HG02870 (cell line): ENCODE measurements around the gene HABP2.

Source experiments
- ATAC-seq: cut with Tn5 transposase; IDR thresholded peaks from one replicate; pipeline ENCODE4 v1.9.1; 2021; ENCODE audit warnings: mild to moderate bottlenecking, moderate library complexity; ENCODE audit not compliant: unreplicated experiment

HABP2 gene

GRCh38 chr10:113555751-113556150 lies 2.9 kb downstream of the HABP2 start:
- no peak for ATAC-seq

- no peak for ATAC-seq
Measured at GRCh38 chr10:113557424-113557862, 4.6 kb downstream of the HABP2 start.

- ATAC-seq: no peak
Measured at GRCh38 chr10:113557903-113558321, 5.1 kb downstream of the HABP2 start.

- no peak for ATAC-seq
Measured at GRCh38 chr10:113560071-113560470, 7.2 kb downstream of the HABP2 start.

GRCh38 chr10:113561214-113561613 lies 8.4 kb downstream of the HABP2 start:
- no peak for ATAC-seq

GRCh38 chr10:113562069-113562468 lies 9.2 kb downstream of the HABP2 start:
- ATAC-seq: no peak

- ATAC-seq: no peak
Measured at GRCh38 chr10:113562704-113563103, 9.9 kb downstream of the HABP2 start.

- ATAC-seq: peak; percentile 96
Measured at GRCh38 chr10:113563306-113564088, 10.6 kb downstream of the HABP2 start.

- ATAC-seq: no peak
Measured at GRCh38 chr10:113565364-113565763, 12.5 kb downstream of the HABP2 start.

- no peak for ATAC-seq
Measured at GRCh38 chr10:113566888-113567287, 14.0 kb downstream of the HABP2 start.

- ATAC-seq: no peak
Measured at GRCh38 chr10:113569576-113569975, 16.7 kb downstream of the HABP2 start.

- ATAC-seq: no peak
Measured at GRCh38 chr10:113572520-113573290, 19.9 kb downstream of the HABP2 start.

- no peak for ATAC-seq
Measured at GRCh38 chr10:113573368-113573767, 20.5 kb downstream of the HABP2 start.

- ATAC-seq: no peak
Measured at GRCh38 chr10:113576852-113577251, 24.0 kb downstream of the HABP2 start.

- no peak for ATAC-seq
Measured at GRCh38 chr10:113578773-113579172, 25.9 kb downstream of the HABP2 start.

- no peak for ATAC-seq
Measured at GRCh38 chr10:113581092-113581491, 28.2 kb downstream of the HABP2 start.

- no peak for ATAC-seq
Measured at GRCh38 chr10:113583571-113583970, 30.7 kb downstream of the HABP2 start.

- peak; percentile 51 for ATAC-seq
Measured at GRCh38 chr10:113585949-113586348, 33.1 kb downstream of the HABP2 start.

GRCh38 chr10:113589201-113589770 lies 36.4 kb downstream of the HABP2 start:
- no peak for ATAC-seq

GRCh38 chr10:113590581-113590980 lies 37.7 kb downstream of the HABP2 start:
- ATAC-seq: no peak

GRCh38 chr10:113592380-113592779 lies 39.5 kb downstream of the HABP2 start:
- ATAC-seq: no peak

- ATAC-seq: no peak
Measured at GRCh38 chr10:113594652-113595051, 41.8 kb downstream of the HABP2 start.
